GM18909 (cell line): ENCODE results near the gene CCM2.
A peak's percentile ranks its signal among the peaks of the same experiment; 100 is the strongest.

Experiments used
- ATAC-seq: cut with Tn5 transposase; IDR thresholded peaks from one replicate; pipeline ENCODE4 v1.9.1; 2021; ENCODE audit warnings: mild to moderate bottlenecking; ENCODE audit not compliant: unreplicated experiment, poor library complexity

CCM2 gene

DNA sequence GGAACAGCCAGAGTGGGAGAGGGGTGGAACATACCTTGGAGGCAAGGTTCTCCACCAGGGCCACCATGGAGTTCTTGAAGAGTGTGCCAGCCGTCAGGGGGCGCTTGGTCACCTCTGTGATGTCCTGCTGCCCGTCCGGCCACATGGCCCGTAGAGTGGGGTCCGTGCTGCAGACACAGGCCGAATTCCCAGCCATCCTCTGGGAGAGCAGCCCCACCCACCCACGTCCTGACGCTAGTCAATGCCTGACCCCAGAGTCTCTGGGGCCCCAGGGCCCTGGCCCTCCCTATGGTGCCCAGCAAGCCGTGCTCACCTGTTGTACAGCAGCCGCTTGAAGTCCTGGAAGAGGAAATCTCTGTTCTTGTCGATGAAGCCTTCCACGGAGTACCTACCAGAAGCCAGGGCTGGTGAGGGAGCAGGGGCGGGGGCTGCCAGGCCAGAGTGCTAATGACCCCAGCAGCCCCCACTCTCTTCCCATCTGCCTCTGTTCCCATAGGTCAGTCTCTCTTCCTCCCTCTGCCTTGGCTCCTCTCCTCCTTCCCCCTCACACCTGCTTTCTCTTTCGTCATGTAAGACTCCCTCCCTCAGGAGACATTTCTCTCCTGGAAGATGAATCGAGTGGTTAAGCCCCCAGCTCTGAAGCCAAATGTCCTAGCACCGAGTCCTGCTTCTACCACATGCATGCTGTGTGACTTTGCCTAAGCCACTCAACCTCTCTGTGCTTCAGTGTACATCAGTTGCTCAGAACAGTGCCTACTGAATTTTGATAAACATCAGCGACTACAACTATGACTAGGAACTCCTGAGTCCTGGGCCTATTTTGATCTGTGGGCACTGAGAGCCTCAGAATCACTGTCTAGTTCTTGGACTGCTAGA, 32.2 kb upstream of the CCM2 start:
- no peak for ATAC-seq

DNA sequence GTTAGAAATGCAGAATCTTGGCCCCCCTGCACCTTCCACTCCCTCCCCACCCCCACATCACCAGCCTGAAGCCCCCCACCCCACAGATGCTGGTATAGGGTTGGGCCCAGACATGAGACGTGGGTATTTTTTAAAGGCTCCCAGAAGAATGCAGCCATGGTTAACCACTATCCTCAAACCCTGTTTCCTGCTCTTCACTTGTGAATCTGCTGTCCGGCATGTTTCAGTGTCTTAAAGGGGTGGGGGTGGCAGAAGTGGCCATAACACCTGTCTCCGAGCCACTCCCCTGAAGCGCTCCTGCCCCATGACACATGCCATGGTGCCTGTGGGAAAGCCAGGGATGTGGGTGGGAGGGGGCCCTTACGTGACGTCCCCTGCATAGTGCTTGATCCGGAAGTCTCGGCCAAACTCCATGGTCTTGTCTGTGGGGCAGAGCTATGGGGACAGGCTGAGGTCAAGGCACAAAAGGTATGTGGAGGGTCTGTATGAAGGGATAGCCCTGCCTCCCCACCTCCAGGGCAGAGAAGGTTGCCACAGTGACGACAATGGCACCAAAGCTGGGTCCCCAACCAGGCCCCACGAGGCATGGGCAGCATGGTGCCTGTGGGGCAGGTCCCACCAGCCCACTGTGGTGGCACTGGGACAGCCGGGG, 30.8 kb upstream of the CCM2 start:
- ATAC-seq: no peak

DNA sequence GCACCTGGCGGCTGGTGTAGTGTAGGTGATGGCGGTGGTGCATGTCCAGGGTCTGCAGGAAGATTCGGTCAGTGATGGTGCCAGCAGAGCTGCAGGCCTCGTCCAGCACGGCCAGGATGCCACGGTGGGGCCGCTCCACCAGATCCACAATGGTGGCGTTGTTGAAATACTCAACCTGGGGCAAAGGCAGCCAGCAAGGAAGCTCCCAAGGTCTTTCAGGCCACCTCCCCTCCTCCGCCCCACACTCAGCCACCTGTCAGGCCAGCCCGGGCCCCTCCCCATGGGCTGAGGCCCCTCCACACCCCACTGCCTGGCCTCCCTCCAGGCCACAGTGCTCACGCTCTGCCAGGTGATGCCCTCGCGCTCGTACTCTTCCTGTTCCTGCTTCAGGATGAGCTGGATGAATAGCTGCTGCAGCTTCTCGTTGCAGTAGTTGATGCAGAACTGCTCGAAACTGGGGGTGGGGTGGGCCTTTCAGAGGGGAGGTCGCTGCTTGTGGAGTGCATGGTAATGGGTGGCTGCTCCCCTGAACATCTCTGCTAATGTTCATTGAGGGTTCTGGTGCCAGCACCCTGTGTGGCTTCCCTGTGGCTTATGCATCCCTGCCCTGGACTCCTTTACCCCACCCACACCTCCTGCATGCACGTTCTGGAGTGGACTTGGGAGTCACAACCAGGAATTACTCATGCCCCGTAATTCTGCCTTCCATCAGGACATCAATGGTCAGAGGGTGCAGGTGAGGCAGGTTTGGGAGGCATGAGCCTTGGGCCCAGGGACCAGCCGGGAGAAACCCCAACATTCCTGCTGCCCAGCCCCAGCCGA, 30.1 kb upstream of the CCM2 start:
- ATAC-seq: no peak

DNA sequence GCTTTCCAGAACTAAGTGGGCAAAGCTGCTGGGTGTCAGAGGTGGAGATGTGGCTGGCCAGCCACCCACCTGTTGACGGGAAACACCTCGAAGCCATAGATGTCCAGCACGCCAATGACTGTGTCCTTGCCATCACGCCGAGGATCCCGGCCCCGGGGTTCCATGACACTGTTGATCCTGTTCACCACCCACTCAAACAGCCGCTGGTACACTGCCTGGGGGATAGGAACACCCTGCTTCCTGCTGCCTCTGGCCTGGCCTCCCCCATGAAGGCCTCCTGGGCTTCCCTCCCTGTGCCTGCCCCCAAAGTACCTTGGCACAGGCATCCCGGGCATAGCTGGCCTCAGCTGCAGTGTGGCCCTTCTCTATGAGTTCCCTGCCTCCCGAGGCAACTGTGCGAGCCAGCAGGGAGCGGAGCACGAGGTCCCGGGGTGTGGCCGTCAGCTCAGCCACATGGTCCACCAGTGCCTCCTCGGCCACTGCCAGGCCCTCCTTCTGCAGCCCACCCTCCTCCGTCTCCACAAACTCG, 29.4 kb upstream of the CCM2 start:
- no peak for ATAC-seq

DNA sequence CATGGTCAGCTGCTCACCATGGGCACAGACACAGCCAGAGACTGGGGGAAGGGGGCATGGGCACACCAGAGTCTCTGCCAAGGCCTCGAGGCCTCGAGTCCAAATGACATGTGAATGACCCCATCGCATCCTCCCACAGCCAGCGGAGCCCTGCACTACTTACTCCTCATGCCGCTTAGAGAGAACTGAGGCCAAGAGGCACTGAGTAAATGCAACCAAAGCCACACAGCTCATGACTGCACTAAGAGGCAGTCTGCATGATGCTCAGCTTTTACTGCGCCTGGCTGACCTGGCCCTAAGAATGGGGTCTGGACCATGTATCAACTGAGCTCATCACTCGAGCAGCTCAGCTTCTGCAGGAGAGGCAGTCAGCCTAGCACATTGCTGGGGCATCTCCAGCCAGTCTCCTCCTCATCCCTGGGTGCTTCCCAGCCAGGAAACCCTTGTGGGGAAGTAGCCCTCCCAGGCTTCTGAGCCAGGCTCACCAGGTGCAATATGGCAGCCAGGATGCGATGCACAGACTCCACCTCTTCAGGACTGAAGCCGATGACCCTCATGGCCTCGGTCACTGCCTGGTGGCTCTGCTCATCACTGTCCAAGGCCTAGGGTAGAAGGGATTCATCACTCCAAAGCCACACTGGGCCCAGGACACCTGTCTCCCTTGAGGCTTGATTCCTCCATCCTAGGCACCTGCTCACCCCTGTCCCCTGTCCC, 28.7 kb upstream of the CCM2 start:
- no peak for ATAC-seq

DNA sequence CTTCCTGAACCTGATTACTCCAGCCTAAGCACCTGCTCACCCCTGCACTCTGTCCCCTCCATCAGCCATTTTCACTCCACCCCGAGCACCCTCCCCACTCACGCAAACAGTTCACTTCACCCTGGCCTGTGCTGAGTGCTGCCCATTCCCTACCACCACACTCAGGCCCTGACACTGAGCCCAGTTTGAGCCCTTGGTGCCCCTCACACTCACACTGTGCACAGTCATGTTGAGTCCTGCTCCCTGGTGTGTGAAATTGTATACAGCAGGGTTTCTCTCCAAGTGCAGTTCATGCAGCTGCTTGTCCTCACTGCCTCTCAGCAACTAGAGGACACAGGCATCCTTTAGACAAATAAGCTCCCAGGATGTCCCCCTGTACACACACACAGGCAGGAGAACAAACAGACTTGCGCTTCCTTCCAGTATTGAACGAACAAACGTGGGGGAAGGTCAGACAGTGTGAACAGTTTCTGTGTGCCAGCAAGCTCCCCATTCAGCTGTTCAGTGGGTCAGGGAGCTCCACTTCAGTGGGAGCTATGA, 28.0 kb upstream of the CCM2 start:
- ATAC-seq: no peak

DNA sequence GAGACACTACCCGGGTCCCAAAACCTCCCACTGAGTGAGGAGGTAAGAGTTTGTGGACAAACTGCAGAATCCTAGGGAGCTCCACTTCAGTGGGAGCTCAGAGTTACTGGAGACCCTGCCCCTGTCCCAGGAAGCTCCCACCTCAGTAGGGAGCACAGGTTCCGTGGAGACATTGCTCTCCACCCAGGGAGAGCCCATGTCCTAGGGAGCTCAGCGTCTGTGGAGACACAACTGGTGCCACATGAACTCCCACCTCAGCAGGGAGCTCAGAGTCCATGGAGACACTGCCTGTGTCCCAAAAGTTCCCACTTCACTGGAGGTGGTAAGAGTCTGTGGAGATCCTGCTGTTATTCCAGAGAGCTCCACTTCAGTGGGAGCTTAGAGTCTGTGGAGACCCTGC, 27.4 kb upstream of the CCM2 start:
- no peak for ATAC-seq

DNA sequence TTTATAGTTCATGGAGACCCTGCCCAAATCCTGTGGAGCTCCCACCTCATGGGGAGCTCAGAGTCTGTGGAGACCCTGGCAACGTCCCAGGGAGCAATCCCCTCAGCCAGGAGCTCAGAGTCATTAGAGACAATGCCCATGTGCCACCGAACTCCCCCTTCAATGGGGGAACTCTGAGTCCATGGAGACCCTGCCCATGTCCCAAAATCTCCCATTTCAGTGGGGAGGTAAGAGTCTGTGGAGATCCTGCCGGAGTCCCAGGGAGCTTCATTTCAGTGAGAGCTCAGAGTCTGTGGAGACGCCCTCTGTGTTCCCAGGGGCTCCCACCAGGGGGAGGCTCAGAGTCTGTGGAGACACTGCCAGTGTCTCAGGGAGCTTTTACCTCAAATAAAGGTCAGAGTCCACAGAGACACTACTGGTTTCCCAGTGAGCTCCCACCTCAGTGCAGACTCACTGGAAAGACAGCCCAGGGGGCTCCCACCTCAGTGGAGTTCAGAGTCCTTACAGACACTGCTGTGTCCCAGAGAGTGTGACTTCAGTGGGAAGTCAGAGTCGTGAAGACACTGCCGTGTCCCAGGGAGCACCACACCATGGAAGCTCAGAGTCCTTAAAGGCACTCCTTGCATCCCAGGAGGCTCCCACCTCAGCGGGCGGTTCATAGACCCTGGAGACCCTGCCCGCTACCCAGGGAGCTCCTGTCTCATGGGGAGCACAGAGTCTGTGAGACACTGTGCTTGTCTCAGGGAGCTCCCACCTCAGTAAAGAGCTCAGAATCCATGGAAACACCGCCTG, 26.2 kb upstream of the CCM2 start:
- no peak for ATAC-seq

DNA sequence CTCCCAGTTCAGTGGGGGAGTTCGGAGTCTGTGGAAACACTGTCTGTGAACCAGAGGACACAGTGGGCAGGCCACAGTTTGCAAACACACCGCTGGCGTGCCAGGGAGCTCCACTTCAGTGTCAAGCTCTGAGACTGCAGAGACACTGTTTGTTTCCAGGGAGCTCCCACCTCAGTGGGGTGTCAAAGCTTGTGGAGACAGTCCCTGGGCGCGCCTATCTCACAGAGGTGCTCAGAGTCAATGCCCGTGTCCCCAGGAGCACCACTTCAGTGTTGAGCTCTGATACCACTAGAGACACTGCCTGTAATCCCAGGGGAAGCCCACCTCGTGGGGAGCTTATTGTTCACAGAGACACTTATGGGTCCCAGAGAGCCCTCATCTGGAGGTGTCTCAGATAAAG, 25.5 kb upstream of the CCM2 start:
- no peak for ATAC-seq

DNA sequence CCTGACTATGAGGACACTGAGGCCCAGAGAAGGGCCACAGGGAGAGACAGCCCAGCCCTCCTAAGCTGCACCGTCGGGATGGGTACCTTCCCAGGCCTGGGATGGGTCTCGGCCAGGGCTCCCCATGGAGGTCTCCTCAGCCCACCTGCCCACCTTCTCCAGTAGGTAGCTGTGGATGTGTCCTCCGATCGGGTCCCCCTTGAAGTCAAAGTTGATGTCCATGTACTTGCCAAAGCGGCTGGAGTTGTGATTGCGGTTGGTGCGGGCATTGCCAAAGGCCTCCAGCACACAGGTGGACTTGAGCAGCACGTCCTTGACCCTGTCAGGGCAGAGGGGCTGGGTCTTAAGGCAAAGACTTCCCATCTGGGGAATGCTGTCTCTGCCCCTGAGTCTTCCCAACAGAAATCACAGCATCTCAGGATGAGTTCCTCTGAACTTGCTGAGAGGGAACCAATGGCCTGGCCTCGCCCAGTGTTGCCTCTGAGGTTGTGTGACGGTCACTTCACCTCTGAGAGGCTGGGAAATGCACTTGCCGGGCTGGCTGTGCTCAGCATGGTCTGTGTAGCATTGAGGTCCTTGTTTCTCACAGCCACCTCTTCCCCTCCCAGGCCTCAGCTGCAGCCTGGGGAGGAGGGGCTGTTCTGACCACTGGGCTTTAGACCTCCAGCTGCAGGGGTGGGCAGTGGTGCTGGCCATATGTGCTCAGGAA, 24.5 kb upstream of the CCM2 start:
- no peak for ATAC-seq

DNA sequence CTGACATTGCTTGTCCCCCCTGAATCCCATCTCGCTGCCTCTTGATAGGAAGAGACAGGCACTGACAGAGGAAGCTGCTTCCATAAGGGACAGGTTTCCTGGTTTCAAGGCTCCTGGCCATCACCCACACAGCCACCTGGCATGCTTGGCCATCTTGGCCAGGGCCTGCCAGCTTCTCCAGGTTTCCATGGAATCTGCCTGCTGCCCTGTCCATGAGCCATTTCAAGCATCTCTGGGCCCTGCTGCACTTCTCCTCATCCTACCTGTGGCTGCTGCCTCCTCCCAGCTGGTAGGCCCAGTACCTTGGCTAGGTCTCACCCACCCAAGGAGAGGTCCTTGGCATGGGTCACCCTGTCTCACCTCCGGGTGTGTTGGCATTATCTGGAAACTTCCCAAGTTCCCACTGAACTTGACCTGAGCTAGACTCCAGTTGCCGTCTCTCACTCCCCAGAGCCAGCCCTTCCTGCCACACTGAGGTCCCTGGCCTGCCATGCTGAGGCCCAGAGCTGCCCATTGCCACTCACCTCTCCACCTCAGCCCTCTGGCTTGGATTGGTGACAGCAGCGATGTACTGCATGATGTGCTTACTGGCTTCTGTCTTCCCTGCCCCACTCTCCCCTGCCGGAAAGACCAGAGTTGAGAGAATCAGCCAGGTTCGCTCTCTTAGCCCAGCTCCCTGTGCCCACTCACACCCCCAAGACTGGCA, 23.8 kb upstream of the CCM2 start:
- ATAC-seq: no peak

DNA sequence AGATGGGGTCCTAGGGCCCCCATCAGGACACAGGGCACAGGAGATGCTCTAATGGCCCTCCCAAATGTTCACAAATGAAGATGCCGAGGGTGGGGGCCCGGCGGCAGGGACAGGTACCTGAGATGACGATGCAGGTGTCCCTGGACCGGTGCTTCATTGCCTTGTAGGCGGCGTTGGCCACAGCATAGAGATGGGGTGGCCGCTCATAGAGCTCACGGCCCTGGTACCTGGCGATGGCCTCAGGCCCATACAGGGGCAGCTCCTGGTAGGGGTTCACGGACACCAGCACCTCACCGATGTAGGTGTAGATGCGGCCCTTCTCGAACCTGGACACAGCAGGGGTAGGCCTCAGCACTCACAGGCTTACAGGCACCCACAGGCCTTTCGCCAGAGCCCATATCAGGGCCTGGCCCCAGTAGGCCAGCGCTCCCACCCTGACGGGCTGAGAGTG, 23.2 kb upstream of the CCM2 start:
- ATAC-seq: no peak

DNA sequence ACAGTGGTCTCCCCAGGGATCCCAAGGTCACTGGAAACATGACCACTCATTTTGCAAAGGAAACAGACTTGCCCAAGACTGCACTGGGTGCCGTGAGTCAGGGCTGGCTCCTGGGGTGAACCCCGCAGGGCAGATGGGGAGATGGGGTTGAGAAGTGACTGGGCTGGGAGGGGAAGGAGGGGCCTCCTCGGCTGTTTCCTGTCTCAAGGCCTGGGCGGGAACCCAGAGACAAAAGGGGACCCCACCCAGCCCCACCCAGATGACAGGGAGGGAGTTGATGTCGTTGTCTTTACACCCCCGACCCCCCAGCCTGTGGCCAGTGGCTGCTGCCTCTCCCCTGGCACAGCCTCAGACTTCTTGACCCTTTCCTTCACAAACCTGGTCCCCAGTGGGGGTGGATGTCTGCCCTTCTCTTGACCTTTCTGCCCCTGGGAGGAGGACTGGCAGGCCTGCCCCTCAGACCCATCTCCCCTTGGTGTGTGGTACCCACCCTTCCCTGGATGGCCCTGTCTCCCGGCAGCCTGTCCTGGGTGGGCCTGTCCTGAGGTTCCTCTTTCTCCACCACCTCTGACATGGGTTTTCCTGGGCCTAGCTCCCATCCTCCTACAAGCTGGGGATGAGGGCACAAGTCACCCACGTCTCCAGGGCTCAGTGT, 22.6 kb upstream of the CCM2 start:
- no peak for ATAC-seq

DNA sequence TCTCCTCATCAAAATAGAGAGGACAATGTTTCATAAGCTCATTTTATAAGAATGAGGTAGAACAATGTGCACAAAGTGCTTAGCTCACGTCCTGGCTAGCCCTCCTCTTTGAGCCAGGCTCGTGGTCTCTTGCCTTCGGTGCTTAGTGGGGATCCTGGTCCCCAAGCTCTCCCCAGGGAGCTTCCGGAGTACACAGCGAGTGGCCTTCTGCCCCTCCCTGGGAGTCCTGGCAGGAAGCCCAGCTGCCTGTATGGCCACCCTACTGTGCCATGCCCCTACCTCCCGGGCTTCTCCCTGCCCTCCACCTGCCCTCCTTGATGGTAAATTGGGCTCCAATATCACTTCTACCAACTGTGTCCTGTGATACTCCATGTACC, 22.1 kb upstream of the CCM2 start:
- no peak for ATAC-seq

DNA sequence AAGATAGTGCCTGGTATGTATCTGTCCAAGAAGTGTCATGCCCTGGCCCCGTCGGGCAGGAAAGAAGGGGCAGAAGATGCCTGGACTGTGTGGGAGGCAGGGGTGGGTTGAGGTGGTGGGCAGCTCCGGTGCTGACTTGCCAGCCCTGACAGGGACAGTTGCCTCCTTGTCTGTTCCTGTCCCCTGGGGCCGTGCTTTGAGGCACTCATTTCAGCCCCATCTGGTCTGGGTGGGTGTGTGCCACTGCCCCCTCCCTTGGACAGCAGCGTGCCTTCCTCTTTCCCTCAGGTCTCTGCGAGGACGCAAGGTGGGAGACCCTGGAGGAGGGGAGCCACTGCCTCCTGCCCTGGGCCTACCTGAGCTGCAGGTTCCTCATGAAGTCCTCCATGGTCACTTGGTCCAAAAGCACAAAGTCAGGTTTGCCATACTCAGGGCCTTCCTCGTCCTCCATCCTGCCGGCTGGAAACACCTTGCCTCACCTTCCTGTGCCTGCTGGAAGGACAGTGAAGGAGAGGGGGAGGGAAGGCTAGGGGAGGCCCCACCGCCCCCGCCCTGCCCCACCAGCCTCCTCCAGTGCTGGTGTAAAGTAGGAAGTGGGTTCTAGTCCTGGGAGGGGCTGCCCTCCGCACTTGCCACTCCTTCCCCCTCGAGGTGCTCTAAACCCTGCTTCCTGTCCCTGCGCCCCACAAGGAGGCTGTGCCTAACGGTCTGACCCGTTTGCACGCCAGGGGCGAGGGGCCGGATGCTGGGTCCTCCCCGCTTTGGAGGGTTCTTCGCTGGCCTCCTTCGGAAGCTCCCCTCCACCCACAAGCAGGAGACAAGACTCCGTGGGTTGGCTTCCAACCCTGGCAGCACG, 21.3 kb upstream of the CCM2 start, which contains the start of gene MYO1G:
TSS of gene MYO1G (minus strand) at position 505 of the 856 bp plus-strand sequence. CDS start at position 451, 54 bp downstream.
- peak; percentile 73 for ATAC-seq
